Sciatic nerve (tissue), 1 donor: Measurements from ENCODE around the gene NXPE1. TPM values are rescaled to one million over a fixed set of nuclear protein-coding genes. Genes with fewer than 3 reads are reported as not detected.

Experiments used
- total RNA-seq: library from RNA; stranded (reverse); fragmentation: NEBNext Ultra II Directional; extraction: Animal tissue kit (Norgen Biotek cat#: 25700); gene quantifications from one replicate; pipeline ENCODE4 v1.2.1, GENCODE V29; 2021
- donor health status: DM: no; HTN: no; CAD: no.

NXPE1 gene
- total RNA-seq, 1 donor from 2014 or later, result not detected

Other genes with a start within 250 kb of the NXPE1 start
- 8.5 TPM for gene C11orf71, start 159.4 kb downstream of the NXPE1 start, total RNA-seq
- 30.9 TPM for gene RBM7, start 159.2 kb downstream of the NXPE1 start, total RNA-seq
- gene REXO2, start 120.4 kb downstream of the NXPE1 start, total RNA-seq, result 80.4 TPM
- gene NXPE4, start 35.9 kb upstream of the NXPE1 start, total RNA-seq, result not detected
- 0.71 TPM for gene NXPE2, start 118.6 kb upstream of the NXPE1 start, total RNA-seq